ENCODE data around the gene FAM83B.
"Not testable (repeated sequence)": the region's sequence is repeated elsewhere in the genome, so short reads cannot be mapped to it uniquely, and the experiment has no call there.

- not testable (repeated sequence) for TF ChIP-seq POLR2AphosphoS5, CTCF, EP300 (IDR thresholded peaks at IDR 0.05)
These were observed 114.8 kb downstream of the FAM83B start for GRCh38 chr6:54961372-54961771.
